GM15510 (cell line): ENCODE data around the gene PRICKLE1.

Experiments
- POLR2A ChIP-seq: IDR thresholded peaks from 3 replicates; pipeline ENCODE4 v1.6.1; 2011; ENCODE audit warnings: borderline replicate concordance; ENCODE audit not compliant: insufficient read length; ENCODE audit errors: extremely low read depth

PRICKLE1 gene

DNA sequence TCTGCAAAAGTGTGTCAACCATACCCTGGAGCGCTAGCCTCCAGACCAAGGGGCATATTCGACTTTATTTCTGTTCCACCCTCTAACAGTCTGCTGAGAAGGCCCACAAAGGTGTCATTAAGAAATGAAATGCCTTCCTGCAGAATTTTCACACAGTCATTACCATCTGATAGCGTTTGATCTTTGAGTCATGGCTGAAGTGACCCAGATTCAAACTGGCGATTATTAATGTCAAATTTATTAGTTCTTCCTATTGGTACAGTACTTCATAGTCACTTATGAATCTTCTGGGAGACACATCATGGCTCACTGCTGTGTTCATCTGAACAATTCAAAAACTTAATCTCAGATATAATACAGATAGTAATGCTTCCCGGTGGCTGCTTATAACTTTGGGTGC is 13.2 kb downstream of the PRICKLE1 start:
- no peak for TF ChIP-seq POLR2A

DNA sequence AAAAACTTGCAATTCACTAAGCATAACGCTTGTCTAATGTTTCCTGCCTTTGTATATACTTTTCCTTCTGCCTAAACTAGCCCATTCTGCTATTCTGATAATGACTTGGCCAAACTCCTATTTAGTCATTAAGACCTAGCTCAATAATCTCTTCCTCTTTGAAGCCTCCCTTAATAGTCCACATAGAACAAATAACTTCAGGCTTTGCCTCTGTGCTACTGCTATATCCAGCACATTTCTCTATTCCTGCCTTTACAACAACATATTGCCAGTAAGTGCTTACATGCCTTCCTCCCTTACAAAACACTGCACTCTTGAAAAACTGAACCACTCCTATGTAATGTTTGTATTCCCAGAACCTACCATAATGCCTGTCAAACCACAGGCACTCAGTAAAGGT is 13.8 kb downstream of the PRICKLE1 start:
- no peak for TF ChIP-seq POLR2A

DNA sequence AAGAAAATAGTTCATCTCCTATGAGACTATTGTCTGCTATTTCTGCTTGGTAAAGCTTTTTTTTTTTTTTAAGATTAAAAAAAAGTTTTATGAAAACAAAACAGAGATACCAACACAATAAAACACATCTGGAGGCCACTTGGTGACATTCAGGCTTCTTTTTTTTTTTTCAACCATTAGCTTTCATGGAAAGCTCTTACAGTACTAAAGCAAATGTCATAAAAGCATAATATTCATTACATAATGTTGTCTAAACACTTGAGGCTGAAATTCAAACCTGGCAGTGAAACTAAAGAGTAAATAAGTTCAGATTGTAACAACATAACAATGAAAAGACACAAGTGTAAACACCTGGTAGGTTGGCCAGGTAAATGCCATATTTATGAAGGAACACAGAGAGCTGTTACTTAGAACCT is 14.7 kb downstream of the PRICKLE1 start:
- TF ChIP-seq POLR2A: no peak

DNA sequence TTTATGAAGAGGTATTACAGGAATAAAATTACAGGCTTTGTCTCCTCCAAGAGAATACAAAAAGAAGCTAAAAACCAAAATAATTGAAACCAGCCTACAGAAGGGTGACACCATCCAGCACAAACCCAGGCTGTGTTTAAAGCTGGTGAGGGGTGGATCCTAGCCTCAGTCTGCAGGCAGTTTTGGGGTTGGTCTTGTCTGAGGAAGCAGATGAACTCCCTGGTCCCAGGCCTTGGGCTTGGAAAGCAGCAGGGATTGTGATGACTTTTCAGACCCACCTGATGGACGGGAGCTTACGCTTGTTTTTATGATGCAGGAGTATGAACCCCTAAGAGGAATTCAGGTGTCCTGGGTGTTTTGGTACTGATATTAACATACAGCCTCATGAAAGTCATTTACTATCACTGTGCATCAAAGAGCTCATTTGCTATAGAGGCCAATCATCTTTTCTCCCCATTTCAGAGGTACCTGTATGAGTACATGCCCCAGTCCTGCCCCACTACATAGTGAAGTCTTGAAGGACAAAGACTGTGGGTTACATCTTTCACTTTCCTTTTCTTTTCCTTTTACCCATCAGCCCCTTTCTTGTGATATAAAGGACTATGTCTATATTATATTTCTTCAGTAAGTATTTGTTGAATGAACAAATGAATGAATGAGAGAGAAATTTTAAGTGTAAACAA is 18.1 kb downstream of the PRICKLE1 start:
- TF ChIP-seq POLR2A: no peak

DNA sequence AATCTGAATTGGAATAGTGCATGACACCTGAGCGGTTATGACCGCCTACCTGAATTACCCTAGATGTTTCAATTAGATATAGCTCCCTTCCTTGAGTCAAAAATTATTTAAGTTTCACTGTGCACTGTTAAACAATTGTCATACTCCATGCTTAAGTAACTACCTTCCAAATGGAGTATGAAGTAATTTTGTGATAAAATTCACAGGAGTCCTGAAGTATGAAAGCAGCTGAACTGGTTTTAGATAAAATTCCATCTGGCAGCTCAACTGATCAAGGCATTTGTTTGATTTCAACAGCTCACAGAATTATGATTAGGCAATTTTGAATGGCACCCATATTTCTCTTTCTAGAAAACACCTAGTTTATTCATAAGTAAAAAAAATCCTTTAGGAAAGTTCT is 19.5 kb downstream of the PRICKLE1 start:
- TF ChIP-seq POLR2A: no peak

DNA sequence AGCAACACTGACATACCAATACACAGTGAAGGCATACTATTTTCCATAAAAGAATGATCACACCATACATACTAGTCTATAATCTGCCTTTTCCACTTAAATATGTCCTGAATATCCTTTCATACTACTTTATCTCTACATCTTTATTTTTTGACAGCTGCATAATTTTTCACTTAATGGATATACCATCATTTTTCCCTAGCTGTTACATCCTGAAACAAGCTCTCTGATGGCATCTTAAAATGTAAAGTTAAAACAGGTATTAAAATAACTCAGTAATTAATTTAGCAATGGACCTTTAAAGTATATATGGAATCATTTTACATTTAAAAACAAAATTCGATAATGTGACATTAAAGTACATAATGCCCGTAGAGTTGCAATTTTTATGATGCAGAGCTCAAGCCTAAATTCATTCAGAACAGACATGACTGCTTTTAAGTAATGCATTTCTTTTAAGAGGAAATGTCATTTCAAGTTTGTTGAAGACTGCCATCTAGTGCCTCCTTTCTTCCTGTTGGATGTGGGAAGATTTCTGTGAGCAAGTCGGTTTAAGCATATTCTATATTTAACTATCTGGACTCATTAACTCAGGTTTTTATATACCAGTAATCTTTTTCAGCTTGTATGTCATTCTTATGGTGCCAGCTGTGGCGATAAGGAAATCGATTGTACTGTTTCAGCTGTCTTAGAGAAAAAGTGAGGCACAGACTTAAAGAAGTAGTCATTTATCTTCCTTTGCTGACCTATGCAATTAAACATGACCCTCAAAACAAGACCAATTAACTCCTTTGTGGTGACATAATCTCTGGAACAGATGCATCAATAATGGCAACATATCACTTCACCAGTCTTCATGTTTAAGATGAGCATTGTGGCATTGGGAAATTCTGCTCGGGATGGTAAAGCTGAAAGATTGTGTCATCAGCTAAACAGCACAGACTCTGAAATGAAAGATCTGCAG is 20.3 kb downstream of the PRICKLE1 start:
- TF ChIP-seq POLR2A: no peak

DNA sequence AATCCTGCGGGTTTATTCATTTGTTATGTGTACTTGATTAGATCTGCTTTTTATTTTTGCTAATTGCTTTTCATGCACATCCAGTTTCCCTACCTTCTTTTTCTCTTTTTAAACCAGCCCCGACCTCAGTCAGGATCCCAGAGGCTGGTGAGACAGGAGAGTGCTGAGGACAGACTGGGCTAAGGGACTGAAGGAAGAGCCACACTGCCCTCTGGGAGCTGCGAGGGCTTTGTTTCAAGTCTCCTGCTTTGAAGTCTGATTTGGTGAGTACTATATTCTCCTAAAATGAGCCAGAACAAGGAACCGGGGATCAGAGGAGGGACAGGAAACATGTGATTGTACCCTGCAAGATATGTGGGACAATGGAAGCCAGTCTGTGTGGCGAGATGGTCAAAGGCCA is 23.9 kb downstream of the PRICKLE1 start:
- no peak for TF ChIP-seq POLR2A

DNA sequence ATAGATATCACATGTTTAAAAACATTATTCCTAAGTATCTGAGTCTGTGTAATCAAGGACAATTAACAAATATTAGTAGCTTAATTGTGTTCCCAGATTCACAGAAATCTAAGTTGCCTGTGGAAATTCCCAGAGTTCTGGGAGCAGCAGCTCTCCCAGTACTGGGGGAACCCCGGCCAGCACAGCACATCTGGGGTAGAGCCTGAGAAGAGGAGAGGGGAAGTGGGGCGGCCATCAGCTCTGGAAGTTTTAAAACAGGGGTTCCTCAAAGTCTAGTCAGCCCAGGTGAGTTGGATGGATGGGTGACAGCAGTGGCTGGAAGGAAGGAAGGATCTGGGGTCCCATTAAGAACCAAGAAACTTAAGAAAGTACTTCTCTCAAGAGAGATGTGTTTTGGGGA is 24.6 kb downstream of the PRICKLE1 start:
- no peak for TF ChIP-seq POLR2A

DNA sequence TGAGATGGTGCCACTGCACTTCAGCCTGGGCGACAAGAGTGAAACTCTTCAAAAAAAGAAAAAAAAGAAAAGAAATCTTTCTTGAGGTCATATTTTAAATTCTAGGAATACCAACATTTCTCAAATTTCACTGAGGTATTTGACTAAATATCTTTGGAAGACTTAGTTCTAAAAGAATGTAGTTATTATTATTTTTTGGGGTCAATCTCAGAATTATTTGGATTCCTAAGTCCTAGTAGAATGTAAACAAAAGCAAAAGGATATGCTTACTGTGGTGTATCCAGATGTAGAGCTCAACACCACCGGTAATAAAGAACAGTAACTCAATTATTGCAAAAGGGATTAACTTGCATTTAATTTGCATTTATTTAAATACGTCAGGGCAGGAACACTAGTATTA is 25.0 kb downstream of the PRICKLE1 start:
- TF ChIP-seq POLR2A: no peak

DNA sequence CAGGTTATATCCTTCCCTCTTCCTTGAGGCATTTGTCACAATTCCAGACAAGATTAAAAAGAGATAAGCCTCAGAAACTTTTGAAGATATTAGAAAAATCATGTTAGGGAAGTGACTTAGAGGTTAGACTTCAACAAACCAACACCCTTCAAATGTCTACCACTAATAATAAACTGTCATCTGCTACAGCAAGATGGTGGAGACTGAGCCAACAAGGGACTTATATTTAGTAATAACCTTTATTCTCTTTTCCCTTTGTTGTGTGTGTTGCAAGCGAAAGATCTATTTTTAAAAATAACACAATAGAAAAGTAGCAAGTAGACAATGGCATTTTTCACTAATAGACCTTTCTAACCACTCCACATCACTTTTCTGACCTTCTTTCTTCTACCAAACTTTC is 28.6 kb downstream of the PRICKLE1 start:
- TF ChIP-seq POLR2A: no peak

DNA sequence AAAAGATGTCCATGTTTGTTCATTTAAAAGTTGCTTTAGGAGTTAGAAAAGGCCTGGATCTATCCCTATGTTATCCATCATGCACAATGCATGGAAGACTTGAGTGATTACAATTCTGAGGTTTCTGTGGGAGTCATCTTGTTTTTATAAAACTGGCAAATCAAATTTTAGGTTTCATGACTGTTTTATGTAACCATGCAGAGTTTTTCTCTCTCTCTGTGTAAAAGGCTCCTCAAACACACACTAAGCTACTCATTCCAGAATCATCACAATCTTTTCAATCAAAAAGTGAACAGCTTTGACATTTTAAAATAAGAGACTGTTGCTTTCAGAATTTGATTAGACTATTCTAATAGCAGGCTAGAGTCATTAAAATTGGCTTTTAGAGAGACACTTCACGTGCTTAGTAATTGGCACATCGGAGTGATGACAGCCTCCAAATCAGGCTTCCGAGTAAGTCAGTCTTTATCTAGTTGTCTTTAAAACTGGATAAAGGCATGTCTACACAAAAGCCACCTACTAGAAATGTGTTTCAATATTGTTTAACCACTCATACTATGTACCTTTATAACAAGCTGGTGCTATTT is 31.9 kb downstream of the PRICKLE1 start:
- no peak for TF ChIP-seq POLR2A

DNA sequence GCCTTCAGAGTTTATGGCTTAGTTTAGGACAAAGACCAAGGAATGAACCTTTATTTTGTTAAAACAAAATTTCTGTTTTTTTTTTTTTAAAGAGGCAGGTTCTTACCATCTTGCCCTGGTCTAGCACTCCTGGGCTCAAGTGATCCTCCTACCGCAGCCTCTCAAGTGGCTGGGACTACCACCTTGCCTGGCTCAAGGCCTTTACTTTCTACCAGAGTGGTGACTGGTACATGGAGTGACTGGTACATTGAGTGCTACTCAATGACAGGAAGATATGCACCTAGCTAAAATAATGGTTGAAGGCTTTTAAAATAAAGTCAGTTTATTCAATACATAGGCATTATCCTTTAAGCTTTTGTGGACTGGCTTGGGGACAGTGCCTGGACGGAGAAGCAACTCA is 32.6 kb downstream of the PRICKLE1 start:
- no peak for TF ChIP-seq POLR2A

DNA sequence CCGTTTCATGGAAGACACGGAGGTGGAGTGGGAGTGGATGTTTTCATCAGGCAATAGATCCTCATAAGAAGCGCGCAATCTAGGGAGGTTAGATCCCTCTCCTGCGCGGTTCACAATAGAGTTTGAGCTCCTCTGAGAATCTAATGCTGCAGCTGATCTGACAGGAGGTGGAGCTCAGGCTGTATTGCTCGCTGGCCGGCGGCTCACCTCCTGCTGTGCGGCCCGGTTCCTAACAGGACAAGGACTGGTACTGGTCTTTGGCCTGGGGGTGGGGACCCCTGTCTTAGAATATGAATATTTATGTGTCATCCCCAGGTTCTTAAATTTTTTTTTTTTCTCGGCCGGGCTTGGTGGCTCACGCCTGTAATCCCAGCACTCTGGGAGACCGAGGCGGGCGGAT is 36.7 kb downstream of the PRICKLE1 start:
- no peak for TF ChIP-seq POLR2A

DNA sequence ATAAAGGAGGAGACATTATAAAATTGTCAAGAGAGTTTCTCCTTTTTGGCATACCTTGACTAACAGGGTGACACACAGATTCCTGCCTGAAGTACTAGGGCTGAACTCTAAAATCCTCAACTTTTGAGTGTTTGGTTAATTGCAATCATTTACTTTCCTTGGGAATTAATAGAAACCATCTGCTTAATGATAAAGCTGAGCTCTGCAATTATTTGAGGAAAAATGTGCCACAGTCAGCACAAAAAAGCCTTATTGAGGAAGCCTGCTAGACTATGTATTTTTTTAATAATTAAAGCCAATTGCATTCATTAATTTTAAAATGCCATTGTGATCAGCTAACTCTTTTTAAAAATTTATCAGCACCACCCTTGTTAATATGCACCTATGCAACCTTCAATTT is 38.7 kb downstream of the PRICKLE1 start:
- TF ChIP-seq POLR2A: no peak

DNA sequence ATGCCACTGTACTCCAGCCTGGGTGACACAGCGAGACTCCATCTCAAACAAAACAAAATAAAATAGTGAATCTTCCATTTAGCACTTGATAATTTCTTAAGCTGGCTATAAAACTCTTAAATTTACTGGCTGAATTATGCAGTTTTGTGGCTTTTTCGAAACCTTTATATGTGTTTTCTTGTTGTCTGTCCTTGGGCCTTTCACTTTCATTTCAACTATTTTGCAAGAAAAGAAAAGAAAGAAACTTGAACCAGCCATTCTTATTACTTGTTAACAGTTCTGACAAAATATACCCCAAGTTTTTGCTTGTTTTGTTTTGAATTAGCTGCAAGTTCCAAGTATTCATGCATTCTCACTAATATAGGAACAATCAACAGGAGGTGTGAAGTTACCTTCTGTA is 42.8 kb downstream of the PRICKLE1 start:
- no peak for TF ChIP-seq POLR2A
